Caco-2 (cell line): ENCODE data around the gene GRIA3. TPM values are rescaled to one million over a fixed set of nuclear protein-coding genes. Genes with fewer than 3 reads are reported as not detected.
"Not testable (repeated sequence)": the region's sequence is repeated elsewhere in the genome, so short reads cannot be mapped to it uniquely, and the experiment has no call there.

ENCODE experiments used
- BruUV-seq: library from RNA; stranded (reverse); fragments of 400-500 nt; replicated peaks from 2 replicates; lab custom pipeline; 2021; lab: Mats Ljungman, UMichigan
- CTCF ChIA-PET: fragments of 300-600 bp; sonication (Branson Sonifier 250); formaldehyde crosslinking; loops from one replicate; lab custom pipeline; 2022; ENCODE audit warnings: antibody characterized with exemption; lab: Charles Lee
- POLR2A ChIA-PET: fragments of 300-600 bp; sonication (Branson Sonifier 250); formaldehyde crosslinking; loops from one replicate; lab custom pipeline; 2022; ENCODE audit warnings: antibody characterized with exemption; lab: Charles Lee
- DNase-seq, 2 experiments: peaks; one replicate each; pipeline versions ENCODE4 v3.0.0 to v3.0.0-alpha.2; 2020 to 2022
- H3K27me3 ChIP-seq: replicated peaks from 2 replicates; pipeline ENCODE4 v1.6.0; 2011; ENCODE audit warnings: low read length; ENCODE audit not compliant: control insufficient read depth, insufficient read depth
- H3K36me3 ChIP-seq: 2 replicates; pipeline ENCODE4 v1.5.1; 2011; ENCODE audit warnings: low read length; ENCODE audit not compliant: control insufficient read depth, insufficient read depth
- H3K4me1 ChIP-seq: fragments of 250-450 bp; sonication (Bioruptor Pico); 2 replicates; pipeline ENCODE4 v1.5.1; 2020; ENCODE audit warnings: mild to moderate bottlenecking
- H3K4me3 ChIP-seq: 2 replicates; pipeline ENCODE4 v1.5.1; 2011; ENCODE audit warnings: low read depth, mild to moderate bottlenecking, control low read depth, low read length
- H3K9me3 ChIP-seq: fragments of 250-450 bp; sonication (Bioruptor Pico); 2 replicates; pipeline ENCODE4 v1.5.1; 2020; ENCODE audit warnings: mild to moderate bottlenecking, moderate library complexity
- H3K27ac Mint-ChIP-seq: one replicate; pipeline ENCODE4 v1.8.0; 2022; ENCODE audit warnings: mixed read lengths; ENCODE audit not compliant: unreplicated experiment
- H3K27me3 Mint-ChIP-seq: one replicate; pipeline ENCODE4 v1.8.0; 2022; ENCODE audit warnings: mixed read lengths; ENCODE audit not compliant: insufficient read depth, unreplicated experiment
- H3K36me3 Mint-ChIP-seq: one replicate; pipeline ENCODE4 v1.8.0; 2022; ENCODE audit warnings: mild to moderate bottlenecking, mixed read lengths; ENCODE audit not compliant: insufficient read depth, unreplicated experiment
- H3K4me1 Mint-ChIP-seq: one replicate; pipeline ENCODE4 v1.8.0; 2022; ENCODE audit warnings: low read depth, mixed read lengths; ENCODE audit not compliant: unreplicated experiment
- H3K4me3 Mint-ChIP-seq: one replicate; pipeline ENCODE4 v1.8.0; 2022; ENCODE audit warnings: mild to moderate bottlenecking, moderate library complexity, mixed read lengths; ENCODE audit not compliant: unreplicated experiment
- H3K9me3 Mint-ChIP-seq: one replicate; pipeline ENCODE4 v1.8.0; 2022; ENCODE audit warnings: mixed read lengths; ENCODE audit not compliant: unreplicated experiment
- CTCF ChIP-seq, 2 experiments: fragments of 200-600 bp in 1 of 2; IDR thresholded peaks; 1 replicate in 1 of 2; 2 replicates in 1 of 2; pipeline versions ENCODE4 v1.5.1 to v1.8.0; 2011 to 2022; ENCODE audit warnings: antibody characterized with exemption in 1 of 2, control low read depth in 1 of 2, inconsistent platforms in 1 of 2, low read depth in 1 of 2, low read length in 1 of 2, mild to moderate bottlenecking in 1 of 2, moderate library complexity in 1 of 2; ENCODE audit not compliant: insufficient read depth in 1 of 2, severe bottlenecking in 1 of 2, unreplicated experiment in 1 of 2
- intact Hi-C: fragments of 100-400 bp; cut with micrococcal nuclease; formaldehyde crosslinking; loops from one replicate; pipeline ENCODE4 v1.10.0; 2022; ENCODE audit not compliant: unreplicated experiment
- total RNA-seq: library from RNA; stranded (reverse); gene quantifications from 2 replicates; pipeline ENCODE4 v1.2.3, GENCODE V29; 2022

The GRIA3 gene
- total RNA-seq, 1 experiment from 2014 or later: not detected

- Mint-ChIP-seq H3K27ac (no peak overlapping the region), H3K36me3 (no peaks in the 10 kb centered on the region), H3K9me3 (peaks cover 8% of the 10 kb centered on the region), H3K4me3 (no peak overlapping the region), H3K27me3 (peaks cover 2% of the 10 kb centered on the region), H3K4me1 (no peaks in the 10 kb centered on the region)
- ChIA-PET POLR2A (no interaction called here), CTCF (no interaction called here)
- Histone ChIP-seq H3K27me3 (no peaks in the 10 kb centered on the region), H3K9me3 (no peaks in the 10 kb centered on the region), H3K36me3 (no peaks in the 10 kb centered on the region), H3K4me3 (no peak overlapping the region), H3K4me1 (no peaks in the 10 kb centered on the region)
- intact Hi-C loops: no loop called here
- no peak for TF ChIP-seq CTCF (IDR thresholded peaks at IDR 0.05; ENCODE audit: insufficient read depth in 1 of 2, low read depth in 1 of 2, low read length in 1 of 2, severe bottlenecking in 1 of 2, unreplicated experiment in 1 of 2)
- no TSS peak for BruUV-seq
- DNase-seq: no peak
These were observed 320.0 kb downstream of the GRIA3 start for GRCh38 chrX:123504047-123504446.

DNA sequence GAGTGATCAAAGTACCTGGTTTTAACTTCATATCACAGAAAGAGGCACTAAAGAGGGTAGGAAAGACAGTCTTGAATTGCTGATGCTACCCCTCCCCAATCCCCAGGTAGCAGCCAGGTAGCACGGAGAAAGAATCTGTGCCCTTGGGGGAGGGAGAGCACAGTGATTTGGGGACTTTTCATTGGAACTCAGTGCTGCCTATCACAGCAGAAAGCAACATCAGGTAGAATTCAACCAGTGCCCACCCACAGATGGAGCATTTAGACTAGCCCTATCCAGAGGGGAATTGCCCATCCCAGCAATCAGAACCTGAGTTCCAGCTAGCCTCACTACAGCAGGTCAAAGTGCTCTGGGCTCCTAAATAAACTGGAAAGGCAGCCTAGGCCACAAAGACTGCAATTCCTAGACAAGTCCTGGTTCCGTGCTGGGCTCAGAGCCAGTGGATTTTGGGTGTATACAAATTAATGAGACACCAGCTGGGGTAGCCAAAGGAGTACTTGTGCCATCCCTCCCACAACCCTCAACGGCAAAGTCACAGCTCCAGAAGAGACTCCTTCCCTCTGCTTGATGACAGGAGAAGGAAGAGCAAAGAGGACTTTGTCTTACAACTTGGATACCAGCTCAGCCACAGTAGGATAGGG, 320.7 kb downstream of the GRIA3 start:
- BruUV-seq: no TSS peak
- Mint-ChIP-seq H3K9me3 (peaks cover 8% of the 10 kb centered on the region), H3K27ac (no peak overlapping the region), H3K4me1 (no peaks in the 10 kb centered on the region), H3K36me3 (no peaks in the 10 kb centered on the region), H3K4me3 (no peak overlapping the region), H3K27me3 (no peaks in the 10 kb centered on the region)
- H3K4me1 ChIP-seq: no peaks in the 10 kb centered on the region
- no peak for DNase-seq
- H3K27me3 ChIP-seq: no peaks in the 10 kb centered on the region
- TF ChIP-seq CTCF (IDR thresholded peaks at IDR 0.05; ENCODE audit: insufficient read depth in 1 of 2, low read depth in 1 of 2, low read length in 1 of 2, severe bottlenecking in 1 of 2, unreplicated experiment in 1 of 2): no peak
- no peaks in the 10 kb centered on the region for H3K36me3 ChIP-seq
- no peak overlapping the region for H3K4me3 ChIP-seq
- CTCF ChIA-PET: no interaction called here
- intact Hi-C loops: no loop called here
- H3K9me3 ChIP-seq: no peaks in the 10 kb centered on the region
- POLR2A ChIA-PET: no interaction called here

GRCh38 chrX:123513585-123514278, 329.7 kb downstream of the GRIA3 start:
- H3K9me3 ChIP-seq: no peaks in the 10 kb centered on the region
- no peak for DNase-seq
- H3K27me3 Mint-ChIP-seq: no peaks in the 10 kb centered on the region
- H3K4me1 Mint-ChIP-seq: no peaks in the 10 kb centered on the region
- H3K4me1 ChIP-seq: no peaks in the 10 kb centered on the region
- ChIA-PET CTCF (no interaction called here), POLR2A (no interaction called here)
- H3K9me3 Mint-ChIP-seq: peaks cover 23% of the 10 kb centered on the region
- intact Hi-C loops: no loop called here
- no peak for TF ChIP-seq CTCF (IDR thresholded peaks at IDR 0.05; ENCODE audit: insufficient read depth in 1 of 2, low read depth in 1 of 2, low read length in 1 of 2, severe bottlenecking in 1 of 2, unreplicated experiment in 1 of 2)
- H3K27me3 ChIP-seq: no peaks in the 10 kb centered on the region
- no peaks in the 10 kb centered on the region for H3K36me3 Mint-ChIP-seq
- H3K4me3 Mint-ChIP-seq: no peak overlapping the region
- H3K4me3 ChIP-seq: no peak overlapping the region
- H3K36me3 ChIP-seq: no peaks in the 10 kb centered on the region
- BruUV-seq: no TSS peak
- no peak overlapping the region for H3K27ac Mint-ChIP-seq

- H3K27me3 ChIP-seq, H3K4me1 Mint-ChIP-seq, intact Hi-C loops, CTCF ChIA-PET, POLR2A ChIA-PET, H3K4me3 Mint-ChIP-seq, H3K9me3 ChIP-seq, H3K27me3 Mint-ChIP-seq, H3K4me1 ChIP-seq, H3K4me3 ChIP-seq, H3K36me3 Mint-ChIP-seq, H3K36me3 ChIP-seq, H3K27ac Mint-ChIP-seq, BruUV-seq, DNase-seq: not testable (repeated sequence)
- H3K9me3 Mint-ChIP-seq: peaks cover 23% of the 10 kb centered on the region
These were observed 330.2 kb downstream of the GRIA3 start for GRCh38 chrX:123514279-123514640.
